Body of pancreas (tissue), 4 donors: ENCODE data around the gene NUCB2.

Experiments
- CTCF ChIP-seq, 7 experiments: fragments of 450-650 bp in 4 of 7; fragments of 200-600 bp in 3 of 7; sonication (generic) in 3 of 7; IDR thresholded peaks; one replicate each; pipeline ENCODE4 v1.5.1; 2016 to 2019; ENCODE audit warnings: antibody characterized with exemption in 7 of 7
- POLR2A ChIP-seq, 3 donors: fragments of 450-650 bp; IDR thresholded peaks; one replicate each; pipeline ENCODE4 v1.6.1; 2016; ENCODE audit warnings: antibody characterized with exemption in 3 of 3, mild to moderate bottlenecking in 2 of 3

GRCh38 chr11:17369094-17369493 lies 92.6 kb downstream of the NUCB2 start:
- TF ChIP-seq CTCF (IDR thresholded peaks at IDR 0.05), result no peak
- no peak for TF ChIP-seq POLR2A (IDR thresholded peaks at IDR 0.05)
